ENCODE results near the gene SKIDA1.

SKIDA1 gene

DNA sequence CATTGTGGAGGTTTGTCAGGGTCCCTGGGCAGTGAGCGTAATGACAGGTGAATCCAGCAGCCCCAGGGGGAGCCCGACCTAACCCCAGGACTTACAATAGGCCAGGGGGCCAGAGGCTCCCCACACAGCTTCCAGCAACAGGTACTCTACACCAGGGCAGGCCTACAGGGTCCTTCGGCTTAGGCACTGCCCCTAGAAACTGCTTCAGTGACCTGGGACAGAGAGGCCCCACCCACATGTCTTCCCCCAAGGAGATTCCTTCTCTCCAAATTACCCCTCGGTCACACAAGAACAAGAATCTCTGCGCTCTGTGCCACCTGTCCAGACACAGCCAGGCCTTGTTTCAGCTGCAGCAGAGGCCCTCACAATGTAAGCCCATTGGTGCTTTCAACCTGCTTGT lies 24.4 kb downstream of the SKIDA1 start:
- Histone ChIP-seq H4K20me1 (ENCODE audit: insufficient read depth, low read length, poor library complexity, severe bottlenecking) (no peaks in the 10 kb centered on the region), H3K9me2 (replicated peaks; ENCODE audit: low read depth, low read length) (no peaks in the 10 kb centered on the region), H3K4me2 (ENCODE audit: low read depth, low read length, poor library complexity, severe bottlenecking) (no peak overlapping the region), H3K4me3 (ENCODE audit: low read length, poor library complexity, severe bottlenecking) (no peak overlapping the region), H2AFZ (ENCODE audit: low read length) (no peak overlapping the region), H3K36me3 (ENCODE audit: insufficient read depth, low read length) (no peaks in the 10 kb centered on the region), H3K4me1 (ENCODE audit: insufficient read depth, low read length, poor library complexity, severe bottlenecking) (peaks cover 4% of the 10 kb centered on the region), H3K9ac (ENCODE audit: low read depth, low read length, poor library complexity, severe bottlenecking) (no peak overlapping the region), H3F3A (ENCODE audit: low read depth) (no peaks in the 10 kb centered on the region), H3K9me3 (ENCODE audit: insufficient read depth, low read depth, low read length) (no peaks in the 10 kb centered on the region), H3K79me2 (ENCODE audit: insufficient read depth, low read length) (no peaks in the 10 kb centered on the region), H3K27me3 (ENCODE audit: insufficient read depth, low read length, poor library complexity, severe bottlenecking) (no peaks in the 10 kb centered on the region)
- TF ChIP-seq, protein P1, sequence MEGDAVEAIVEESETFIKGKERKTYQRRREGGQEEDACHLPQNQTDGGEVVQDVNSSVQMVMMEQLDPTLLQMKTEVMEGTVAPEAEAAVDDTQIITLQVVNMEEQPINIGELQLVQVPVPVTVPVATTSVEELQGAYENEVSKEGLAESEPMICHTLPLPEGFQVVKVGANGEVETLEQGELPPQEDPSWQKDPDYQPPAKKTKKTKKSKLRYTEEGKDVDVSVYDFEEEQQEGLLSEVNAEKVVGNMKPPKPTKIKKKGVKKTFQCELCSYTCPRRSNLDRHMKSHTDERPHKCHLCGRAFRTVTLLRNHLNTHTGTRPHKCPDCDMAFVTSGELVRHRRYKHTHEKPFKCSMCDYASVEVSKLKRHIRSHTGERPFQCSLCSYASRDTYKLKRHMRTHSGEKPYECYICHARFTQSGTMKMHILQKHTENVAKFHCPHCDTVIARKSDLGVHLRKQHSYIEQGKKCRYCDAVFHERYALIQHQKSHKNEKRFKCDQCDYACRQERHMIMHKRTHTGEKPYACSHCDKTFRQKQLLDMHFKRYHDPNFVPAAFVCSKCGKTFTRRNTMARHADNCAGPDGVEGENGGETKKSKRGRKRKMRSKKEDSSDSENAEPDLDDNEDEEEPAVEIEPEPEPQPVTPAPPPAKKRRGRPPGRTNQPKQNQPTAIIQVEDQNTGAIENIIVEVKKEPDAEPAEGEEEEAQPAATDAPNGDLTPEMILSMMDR (conservative IDR thresholded peaks at IDR 0.05; ENCODE audit: low read length): no peak
- TF ChIP-seq EZH2phosphoT487 (IDR thresholded peaks at IDR 0.05; ENCODE audit: borderline replicate concordance): no peak

DNA sequence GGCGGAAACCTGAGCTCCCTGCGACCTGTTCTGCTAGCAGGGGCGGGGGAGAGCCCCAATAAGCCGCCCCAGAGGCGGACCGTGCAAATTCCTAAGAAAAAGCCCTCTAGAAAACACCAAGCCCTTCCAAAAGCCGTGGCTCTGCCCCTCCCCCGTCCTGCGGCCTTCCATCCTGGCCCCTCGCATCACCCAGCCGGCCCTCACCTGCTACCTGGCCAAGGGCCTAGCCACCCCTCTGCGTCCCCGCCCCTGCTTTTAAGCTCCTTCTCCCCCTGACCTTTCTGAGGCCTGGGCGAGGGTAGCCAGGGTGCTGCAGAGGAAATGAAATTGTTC lies 24.9 kb downstream of the SKIDA1 start:
- Histone ChIP-seq H3K79me2 (ENCODE audit: insufficient read depth, low read length) (no peaks in the 10 kb centered on the region), H4K20me1 (ENCODE audit: insufficient read depth, low read length, poor library complexity, severe bottlenecking) (no peaks in the 10 kb centered on the region), H3K27me3 (ENCODE audit: insufficient read depth, low read length, poor library complexity, severe bottlenecking) (no peaks in the 10 kb centered on the region), H3K36me3 (ENCODE audit: insufficient read depth, low read length) (no peaks in the 10 kb centered on the region), H3K9me3 (ENCODE audit: insufficient read depth, low read depth, low read length) (no peaks in the 10 kb centered on the region), H3F3A (ENCODE audit: low read depth) (no peaks in the 10 kb centered on the region), H3K4me2 (ENCODE audit: low read depth, low read length, poor library complexity, severe bottlenecking) (no peak overlapping the region), H2AFZ (ENCODE audit: low read length) (no peak overlapping the region), H3K9me2 (replicated peaks; ENCODE audit: low read depth, low read length) (no peaks in the 10 kb centered on the region), H3K4me1 (ENCODE audit: insufficient read depth, low read length, poor library complexity, severe bottlenecking) (peaks cover under 1% of the 10 kb centered on the region), H3K9ac (ENCODE audit: low read depth, low read length, poor library complexity, severe bottlenecking) (no peak overlapping the region), H3K4me3 (ENCODE audit: low read length, poor library complexity, severe bottlenecking) (no peak overlapping the region)
- TF ChIP-seq EZH2phosphoT487 (IDR thresholded peaks at IDR 0.05; ENCODE audit: borderline replicate concordance): no peak
- TF ChIP-seq, protein P1 (conservative IDR thresholded peaks at IDR 0.05; ENCODE audit: low read length): no peak

DNA sequence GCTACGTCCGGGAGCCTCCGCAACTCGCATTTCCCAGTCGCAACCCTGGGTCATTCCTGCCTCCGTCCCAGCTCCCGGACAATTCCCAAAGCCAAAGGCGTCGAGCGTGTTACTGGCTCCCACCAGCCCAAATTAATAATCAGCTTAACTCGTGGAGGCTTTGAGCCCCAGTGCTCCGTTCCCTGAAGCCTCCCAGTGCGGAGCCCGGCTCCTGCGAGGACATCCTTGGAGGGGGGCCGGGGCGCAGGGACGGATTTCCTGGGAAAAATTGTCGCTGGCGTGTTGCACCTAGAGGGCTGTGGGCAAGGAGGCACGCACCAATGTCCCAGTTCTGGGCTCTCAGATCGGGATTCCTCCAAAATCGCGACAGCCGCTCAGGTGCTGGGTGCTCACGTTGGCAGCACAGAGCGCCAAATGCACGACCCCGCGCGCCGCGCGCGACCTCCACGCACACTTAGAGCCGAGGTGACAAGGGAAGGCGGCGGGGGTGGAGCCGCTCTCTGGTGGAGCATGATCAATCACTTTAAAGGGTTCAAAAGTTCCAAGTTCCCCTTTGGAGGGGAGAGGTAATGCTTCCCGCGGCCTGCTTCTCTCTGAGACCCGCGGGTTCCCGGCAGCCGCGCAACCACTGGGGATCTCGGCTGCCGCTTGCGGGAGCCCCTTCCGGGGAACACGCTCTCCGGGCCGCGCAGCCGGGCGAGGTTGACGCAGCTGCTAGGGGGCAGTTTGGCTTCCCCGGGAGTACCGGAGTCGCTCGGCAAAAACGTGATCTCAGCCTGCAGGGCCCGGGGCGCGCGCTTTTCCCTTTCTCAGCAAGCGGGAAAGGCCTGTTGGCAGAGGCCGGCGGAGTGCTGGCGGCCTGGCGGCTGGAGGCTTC lies 25.5 kb downstream of the SKIDA1 start:
- Histone ChIP-seq H3K4me1 (ENCODE audit: insufficient read depth, low read length, poor library complexity, severe bottlenecking) (no peaks in the 10 kb centered on the region), H2AFZ (ENCODE audit: low read length) (no peak overlapping the region), H3K9ac (ENCODE audit: low read depth, low read length, poor library complexity, severe bottlenecking) (no peak overlapping the region), H4K20me1 (ENCODE audit: insufficient read depth, low read length, poor library complexity, severe bottlenecking) (no peaks in the 10 kb centered on the region), H3K4me3 (ENCODE audit: low read length, poor library complexity, severe bottlenecking) (no peak overlapping the region), H3F3A (ENCODE audit: low read depth) (no peaks in the 10 kb centered on the region), H3K36me3 (ENCODE audit: insufficient read depth, low read length) (no peaks in the 10 kb centered on the region), H3K79me2 (ENCODE audit: insufficient read depth, low read length) (no peaks in the 10 kb centered on the region), H3K4me2 (ENCODE audit: low read depth, low read length, poor library complexity, severe bottlenecking) (no peak overlapping the region), H3K9me3 (ENCODE audit: insufficient read depth, low read depth, low read length) (no peaks in the 10 kb centered on the region), H3K27me3 (ENCODE audit: insufficient read depth, low read length, poor library complexity, severe bottlenecking) (no peaks in the 10 kb centered on the region), H3K9me2 (replicated peaks; ENCODE audit: low read depth, low read length) (no peaks in the 10 kb centered on the region)
- TF ChIP-seq, protein P1 (conservative IDR thresholded peaks at IDR 0.05; ENCODE audit: low read length): no peak
- no peak for TF ChIP-seq EZH2phosphoT487 (IDR thresholded peaks at IDR 0.05; ENCODE audit: borderline replicate concordance)
